Esophagus muscularis mucosa (tissue), 4 donors: ENCODE data around the gene CRYBA2.

Experiments
- EP300 ChIP-seq: sonication (generic); formaldehyde crosslinking; IDR thresholded peaks from one replicate; pipeline ENCODE4 v1.6.1; 2017; ENCODE audit warnings: antibody characterized with exemption
- POLR2A ChIP-seq: fragments of 450-650 bp; IDR thresholded peaks from one replicate; pipeline ENCODE4 v1.6.1; 2017; ENCODE audit warnings: antibody characterized with exemption, moderate library complexity, mild to moderate bottlenecking, low read depth
- POLR2AphosphoS5 ChIP-seq, 2 donors: sonication (generic); formaldehyde crosslinking; IDR thresholded peaks; one replicate each; pipeline ENCODE4 v1.6.1; 2017; ENCODE audit warnings: antibody characterized with exemption in 2 of 2
- TF ChIP-seq, protein P1 (sequence below), 3 experiments: fragments of 200-600 bp in 2 of 3; fragments of 450-650 bp in 1 of 3; sonication (generic) in 2 of 3; IDR thresholded peaks; one replicate each; pipeline ENCODE4 v1.5.1; 2017 to 2019; ENCODE audit warnings: antibody characterized with exemption in 3 of 3, mild to moderate bottlenecking in 2 of 3, moderate library complexity in 1 of 3

DNA sequence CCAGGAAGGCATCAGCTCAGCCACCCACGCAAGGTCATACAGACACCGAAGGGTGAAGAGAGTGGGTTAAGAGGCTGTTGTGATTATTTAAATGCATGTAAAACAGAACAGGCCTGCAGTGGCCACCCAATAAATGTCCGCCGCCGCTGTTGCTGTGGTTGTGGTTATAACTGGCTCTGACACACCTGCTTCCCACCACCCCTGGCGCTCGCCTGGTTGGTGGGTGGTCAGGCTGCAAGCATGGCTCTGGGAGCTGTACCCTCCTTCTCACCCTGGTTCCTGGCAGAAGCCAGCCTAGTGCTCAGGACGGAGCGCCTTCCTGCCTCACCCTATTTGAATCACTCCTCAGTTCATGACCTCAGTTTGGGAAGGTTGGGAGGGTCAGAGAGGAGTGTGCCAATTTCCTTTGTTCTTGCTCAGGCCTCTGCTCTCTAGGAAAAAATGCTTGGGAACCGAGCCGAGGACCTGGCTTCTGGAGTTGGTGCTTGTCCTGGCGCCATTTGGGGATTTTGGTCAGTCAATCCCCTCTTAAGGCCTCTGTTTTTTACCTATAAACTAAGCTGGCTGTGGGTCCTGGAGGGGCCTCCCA is 5.3 kb upstream of the CRYBA2 start:
- TF ChIP-seq, protein P1, sequence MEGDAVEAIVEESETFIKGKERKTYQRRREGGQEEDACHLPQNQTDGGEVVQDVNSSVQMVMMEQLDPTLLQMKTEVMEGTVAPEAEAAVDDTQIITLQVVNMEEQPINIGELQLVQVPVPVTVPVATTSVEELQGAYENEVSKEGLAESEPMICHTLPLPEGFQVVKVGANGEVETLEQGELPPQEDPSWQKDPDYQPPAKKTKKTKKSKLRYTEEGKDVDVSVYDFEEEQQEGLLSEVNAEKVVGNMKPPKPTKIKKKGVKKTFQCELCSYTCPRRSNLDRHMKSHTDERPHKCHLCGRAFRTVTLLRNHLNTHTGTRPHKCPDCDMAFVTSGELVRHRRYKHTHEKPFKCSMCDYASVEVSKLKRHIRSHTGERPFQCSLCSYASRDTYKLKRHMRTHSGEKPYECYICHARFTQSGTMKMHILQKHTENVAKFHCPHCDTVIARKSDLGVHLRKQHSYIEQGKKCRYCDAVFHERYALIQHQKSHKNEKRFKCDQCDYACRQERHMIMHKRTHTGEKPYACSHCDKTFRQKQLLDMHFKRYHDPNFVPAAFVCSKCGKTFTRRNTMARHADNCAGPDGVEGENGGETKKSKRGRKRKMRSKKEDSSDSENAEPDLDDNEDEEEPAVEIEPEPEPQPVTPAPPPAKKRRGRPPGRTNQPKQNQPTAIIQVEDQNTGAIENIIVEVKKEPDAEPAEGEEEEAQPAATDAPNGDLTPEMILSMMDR (IDR thresholded peaks at IDR 0.05) = no peak
- no peak for TF ChIP-seq POLR2A
- TF ChIP-seq POLR2AphosphoS5 (IDR thresholded peaks at IDR 0.05) = no peak
- TF ChIP-seq EP300 = no peak
